CD14-positive monocyte (primary cell): ENCODE results near the gene SPCS1. TPM values are rescaled to one million over a fixed set of nuclear protein-coding genes. Genes with fewer than 3 reads are reported as not detected.
A peak's percentile ranks its signal among the peaks of the same experiment; 100 is the strongest.

Experiments used
- DNase-seq, 3 donors: peaks; one replicate each; pipeline ENCODE4 v3.0.0-alpha.2; 2011 to 2022
- H2AFZ ChIP-seq: 2 replicates; pipeline ENCODE4 v1.6.0; 2012; ENCODE audit warnings: mild to moderate bottlenecking, low read depth, low read length, inconsistent platforms; ENCODE audit not compliant: insufficient read depth, poor library complexity, severe bottlenecking
- H3K27ac ChIP-seq, 2 donors: 1 replicate in 1 of 2; 2 replicates in 1 of 2; pipeline ENCODE4 v1.5.1; 2012 to 2013; ENCODE audit warnings: low read length in 2 of 2, control low read depth in 1 of 2, inconsistent platforms in 1 of 2, low read depth in 1 of 2, mild to moderate bottlenecking in 1 of 2
- H3K27me3 ChIP-seq, 2 donors: one replicate each; pipeline versions ENCODE4 v1.6.0 to v1.6.1; 2011 to 2013; ENCODE audit warnings: low read length in 2 of 2; ENCODE audit not compliant: control insufficient read depth in 2 of 2, insufficient read depth in 2 of 2
- H3K36me3 ChIP-seq, 2 donors: replicated peaks in 1 of 2; 1 replicate in 1 of 2; 2 replicates in 1 of 2; pipeline versions ENCODE4 v1.5.1 to v1.6.1; 2012 to 2013; ENCODE audit warnings: low read length in 2 of 2, control low read depth in 1 of 2, inconsistent platforms in 1 of 2, mild to moderate bottlenecking in 1 of 2; ENCODE audit not compliant: insufficient read depth in 2 of 2, control insufficient read depth in 1 of 2
- H3K4me1 ChIP-seq, 2 donors: 1 replicate in 1 of 2; 2 replicates in 1 of 2; pipeline versions ENCODE4 v1.5.1 to v1.6.1; 2012 to 2013; ENCODE audit warnings: low read length in 2 of 2, control low read depth in 1 of 2, inconsistent platforms in 1 of 2, mild to moderate bottlenecking in 1 of 2, moderate library complexity in 1 of 2; ENCODE audit not compliant: insufficient read depth in 2 of 2, control insufficient read depth in 1 of 2
- H3K4me2 ChIP-seq: replicated peaks from 2 replicates; pipeline ENCODE3; 2012; ENCODE audit warnings: low read length, moderate library complexity, mild to moderate bottlenecking; ENCODE audit not compliant: poor library complexity, severe bottlenecking; ENCODE audit errors: extremely low read depth
- H3K4me3 ChIP-seq, 3 experiments: fragments of 200-600 bp in 1 of 3; sonication (generic) in 1 of 3; replicated peaks in 1 of 3; 1 replicate in 2 of 3; 2 replicates in 1 of 3; pipeline ENCODE4 v1.5.1; 2011 to 2013; ENCODE audit warnings: low read length in 3 of 3, mild to moderate bottlenecking in 3 of 3, control low read depth in 2 of 3, low read depth in 2 of 3, inconsistent platforms in 1 of 3, moderate library complexity in 1 of 3
- H3K79me2 ChIP-seq: 2 replicates; pipeline ENCODE4 v1.6.0; 2012; ENCODE audit warnings: mild to moderate bottlenecking, control low read depth, inconsistent platforms, low read length, moderate library complexity; ENCODE audit not compliant: insufficient read depth
- H3K9ac ChIP-seq: 2 replicates; pipeline ENCODE4 v1.6.0; 2017; ENCODE audit warnings: low read length, mild to moderate bottlenecking; ENCODE audit not compliant: insufficient read depth, poor library complexity, severe bottlenecking
- H3K9me3 ChIP-seq, 2 donors: replicated peaks in 1 of 2; 1 replicate in 1 of 2; 2 replicates in 1 of 2; pipeline versions ENCODE4 v1.5.1 to v1.6.1; 2012 to 2013; ENCODE audit warnings: low read length in 2 of 2, control low read depth in 1 of 2; ENCODE audit not compliant: control insufficient read depth in 1 of 2, insufficient read depth in 1 of 2
- H4K20me1 ChIP-seq: 2 replicates; pipeline ENCODE4 v1.6.0; 2012; ENCODE audit warnings: mild to moderate bottlenecking, low read length, control low read depth, moderate library complexity; ENCODE audit not compliant: insufficient read depth
- H3K27ac Mint-ChIP-seq, 7 donors: one replicate each; pipeline ENCODE4 v1.8.0; 2020; ENCODE audit warnings: mild to moderate bottlenecking in 7 of 7, mixed read lengths in 7 of 7, moderate library complexity in 6 of 7, inconsistent platforms in 2 of 7
- H3K27me3 Mint-ChIP-seq, 3 donors: one replicate each; pipeline ENCODE4 v1.8.0; 2021 to 2022; ENCODE audit warnings: low read depth in 3 of 3, mild to moderate bottlenecking in 3 of 3, mixed read lengths in 3 of 3, moderate library complexity in 3 of 3, inconsistent platforms in 1 of 3
- H3K36me3 Mint-ChIP-seq, 2 donors: one replicate each; pipeline ENCODE4 v1.8.0; 2020; ENCODE audit warnings: mixed read lengths in 2 of 2, inconsistent platforms in 1 of 2, mild to moderate bottlenecking in 1 of 2
- H3K4me1 Mint-ChIP-seq: one replicate; pipeline ENCODE4 v1.8.0; 2020; ENCODE audit warnings: mild to moderate bottlenecking, mixed read lengths
- H3K4me3 Mint-ChIP-seq, 2 donors: one replicate each; pipeline ENCODE4 v1.8.0; 2020; ENCODE audit warnings: mild to moderate bottlenecking in 2 of 2, mixed read lengths in 2 of 2, moderate library complexity in 1 of 2
- H3K9me3 Mint-ChIP-seq, 7 donors: one replicate each; pipeline ENCODE4 v1.8.0; 2020 to 2022; ENCODE audit warnings: mixed read lengths in 7 of 7, mild to moderate bottlenecking in 6 of 7, moderate library complexity in 6 of 7, inconsistent platforms in 2 of 7
- WGBS: methylation state at CpG from one replicate; pipeline ENCODE4 v1.1.5; 2013; ENCODE audit warnings: missing lambda C conversion rate; ENCODE audit not compliant: insufficient coverage; 5-methylcytosine and 5-hydroxymethylcytosine counted together
- intact Hi-C, 2 donors: fragments of 100-400 bp; cut with micrococcal nuclease; formaldehyde crosslinking; loops; one replicate each; pipeline versions ENCODE4 v1.15.0 to v1.15.1; 2023
- polyA plus RNA-seq, 3 donors: library from polyadenylated mRNA; depleted of rRNA in 1 of 3; unstranded in 2 of 3; stranded (reverse) in 1 of 3; fragments of 300-500 nt in 2 of 3; fragments of >200 nt in 1 of 3; fragmentation: Illumina TruSeq in 2 of 3; gene quantifications; 1 replicate in 2 of 3; 2 replicates in 1 of 3; pipeline ENCODE4 v1.2.3, GENCODE V29; 2012 to 2021
- TF ChIP-seq, protein P1 (sequence below): fragments of 200-600 bp; IDR thresholded peaks from one replicate; pipeline ENCODE4 v1.8.0; 2022; ENCODE audit warnings: antibody characterized with exemption, mild to moderate bottlenecking

The SPCS1 gene
- polyA plus RNA-seq, 3 donors = 99.0 to 242 (median 228) TPM

DNA sequence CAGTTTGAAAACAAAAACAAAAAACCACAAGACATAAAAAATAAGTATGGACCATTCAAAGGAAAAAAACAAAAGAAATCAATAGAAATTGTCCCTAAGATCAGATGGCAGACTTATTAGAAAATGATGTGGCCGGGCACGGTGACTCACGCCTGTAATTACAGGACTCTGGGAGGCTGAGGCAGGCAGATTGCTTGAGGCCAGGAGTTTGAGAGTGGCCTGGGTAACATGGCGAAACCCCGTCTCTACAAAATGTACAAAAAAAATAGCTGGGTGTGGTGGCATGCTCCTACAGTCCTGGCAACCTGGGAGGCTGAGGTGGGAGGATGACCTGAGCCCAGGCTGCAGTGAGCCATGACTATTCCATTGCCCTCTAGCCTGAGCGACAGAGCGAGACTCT lies 16.6 kb downstream of the SPCS1 start:
- H4K20me1 ChIP-seq = no peaks in the 10 kb centered on the region
- peaks cover 17% of the 10 kb centered on the region for H3K79me2 ChIP-seq
- intact Hi-C loops = no loop called here
- Mint-ChIP-seq H3K27ac (peak overlapping the region; percentile 78 to 91 (median 88)), H3K4me1 (peaks cover 45% of the 10 kb centered on the region), H3K36me3 (peaks cover 15 to 37% of the 10 kb centered on the region in 2 donors), H3K9me3 (peaks cover 0 to 2% (median 0%) of the 10 kb centered on the region in 7 donors), H3K27me3 (no peaks in the 10 kb centered on the region), H3K4me3 (no peak overlapping the region)
- H3K4me2 ChIP-seq = no peak overlapping the region
- H3K9me3 ChIP-seq = no peaks in the 10 kb centered on the region
- no peak overlapping the region for H3K9ac ChIP-seq
- H2AFZ ChIP-seq = no peak overlapping the region
- H3K27ac ChIP-seq = peak overlapping the region; percentile 74
- H3K4me1 ChIP-seq = peaks cover 35 to 40% of the 10 kb centered on the region in 2 donors
- no peaks in the 10 kb centered on the region for H3K27me3 ChIP-seq
- peaks cover 0 to 14% of the 10 kb centered on the region in 2 donors for H3K36me3 ChIP-seq
- WGBS = no CpG with 5 or more reads among the region's 7 CpGs
- TF ChIP-seq, protein P1, sequence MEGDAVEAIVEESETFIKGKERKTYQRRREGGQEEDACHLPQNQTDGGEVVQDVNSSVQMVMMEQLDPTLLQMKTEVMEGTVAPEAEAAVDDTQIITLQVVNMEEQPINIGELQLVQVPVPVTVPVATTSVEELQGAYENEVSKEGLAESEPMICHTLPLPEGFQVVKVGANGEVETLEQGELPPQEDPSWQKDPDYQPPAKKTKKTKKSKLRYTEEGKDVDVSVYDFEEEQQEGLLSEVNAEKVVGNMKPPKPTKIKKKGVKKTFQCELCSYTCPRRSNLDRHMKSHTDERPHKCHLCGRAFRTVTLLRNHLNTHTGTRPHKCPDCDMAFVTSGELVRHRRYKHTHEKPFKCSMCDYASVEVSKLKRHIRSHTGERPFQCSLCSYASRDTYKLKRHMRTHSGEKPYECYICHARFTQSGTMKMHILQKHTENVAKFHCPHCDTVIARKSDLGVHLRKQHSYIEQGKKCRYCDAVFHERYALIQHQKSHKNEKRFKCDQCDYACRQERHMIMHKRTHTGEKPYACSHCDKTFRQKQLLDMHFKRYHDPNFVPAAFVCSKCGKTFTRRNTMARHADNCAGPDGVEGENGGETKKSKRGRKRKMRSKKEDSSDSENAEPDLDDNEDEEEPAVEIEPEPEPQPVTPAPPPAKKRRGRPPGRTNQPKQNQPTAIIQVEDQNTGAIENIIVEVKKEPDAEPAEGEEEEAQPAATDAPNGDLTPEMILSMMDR = no peak
- no peak overlapping the region for H3K4me3 ChIP-seq
- no peak for DNase-seq

DNA sequence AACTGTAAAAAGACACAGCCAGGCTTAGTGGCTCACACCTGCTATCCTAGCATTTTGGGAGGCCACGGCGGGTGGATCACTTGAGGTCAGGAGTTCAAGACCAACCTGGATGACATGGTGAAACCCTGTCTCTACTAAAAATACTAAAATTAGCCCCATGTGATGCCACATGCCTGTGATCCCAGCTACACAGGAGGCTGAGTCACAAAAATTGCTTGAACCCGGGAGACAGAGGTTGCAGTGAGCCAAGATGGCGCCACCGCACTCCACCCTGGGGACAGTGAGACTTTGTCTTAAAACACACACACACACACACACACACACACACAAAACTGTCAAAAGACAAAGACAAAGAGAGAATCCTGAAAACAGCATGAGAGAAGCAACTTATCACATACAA lies 18.0 kb downstream of the SPCS1 start:
- H3K27ac Mint-ChIP-seq = no peak overlapping the region
- H3K27me3 ChIP-seq = no peaks in the 10 kb centered on the region
- H3K4me1 ChIP-seq = peaks cover 35 to 40% of the 10 kb centered on the region in 2 donors
- H3K79me2 ChIP-seq = peaks cover 11% of the 10 kb centered on the region
- H3K4me1 Mint-ChIP-seq = peaks cover 45% of the 10 kb centered on the region
- peaks cover 9 to 11% of the 10 kb centered on the region in 2 donors for H3K9me3 ChIP-seq
- no peak overlapping the region for H3K4me3 Mint-ChIP-seq
- peaks cover 18 to 43% of the 10 kb centered on the region in 2 donors for H3K36me3 Mint-ChIP-seq
- H3K4me2 ChIP-seq = no peak overlapping the region
- no peak overlapping the region for H3K4me3 ChIP-seq
- no peaks in the 10 kb centered on the region for H4K20me1 ChIP-seq
- TF ChIP-seq, protein P1 = no peak
- H3K27me3 Mint-ChIP-seq = no peaks in the 10 kb centered on the region
- H3K9ac ChIP-seq = no peak overlapping the region
- H3K9me3 Mint-ChIP-seq = peaks cover 2 to 10% (median 8%) of the 10 kb centered on the region in 7 donors
- intact Hi-C loops = no loop called here
- WGBS = 90% methylated on average over 3 of the region's 5 CpGs
- no peak for DNase-seq
- H3K27ac ChIP-seq = no peak overlapping the region
- H2AFZ ChIP-seq = no peak overlapping the region
- H3K36me3 ChIP-seq = peaks cover 4 to 21% of the 10 kb centered on the region in 2 donors
